Gastrocnemius medialis (tissue), 4 donors: ENCODE data around the gene FGD4. TPM values are rescaled to one million over a fixed set of nuclear protein-coding genes. Genes with fewer than 3 reads are reported as not detected.
A peak's percentile ranks its signal among the peaks of the same experiment; 100 is the strongest.

Experiments
- ATAC-seq, 2 donors: fragments of 150-250 bp; one replicate each; pipeline ENCODE4 v1.9.1; 2016
- DNase-seq, 2 donors: peaks; one replicate each; pipeline ENCODE4 v3.0.0-alpha.2; 2019
- H3K27ac ChIP-seq, 4 donors: fragments of 200-600 bp; sonication (generic); 1 replicate in 1 of 4; 2 replicates in 3 of 4; pipeline ENCODE4 v1.5.1; 2016 to 2018; ENCODE audit warnings: mild to moderate bottlenecking in 2 of 4, moderate library complexity in 1 of 4
- H3K27me3 ChIP-seq, 3 donors: fragments of 200-600 bp; sonication (generic) in 2 of 3; 1 replicate in 1 of 3; 2 replicates in 2 of 3; pipeline versions ENCODE4 v1.5.1 to v1.6.0; 2016 to 2019; ENCODE audit warnings: mild to moderate bottlenecking in 1 of 3, moderate library complexity in 1 of 3
- H3K36me3 ChIP-seq, 2 donors: fragments of 200-600 bp; sonication (generic) in 1 of 2; one replicate each; pipeline ENCODE4 v1.5.1; 2017 to 2018
- H3K4me1 ChIP-seq, 2 donors: fragments of 200-600 bp; sonication (generic) in 1 of 2; one replicate each; pipeline ENCODE4 v1.5.1; 2016 to 2017; ENCODE audit warnings: mild to moderate bottlenecking in 2 of 2
- H3K4me3 ChIP-seq, 4 donors: fragments of 200-600 bp; sonication (generic) in 3 of 4; 1 replicate in 1 of 4; 2 replicates in 3 of 4; pipeline ENCODE4 v1.5.1; 2016 to 2019; ENCODE audit warnings: mild to moderate bottlenecking in 2 of 4
- H3K9me3 ChIP-seq, 3 donors: fragments of 200-600 bp; sonication (generic) in 2 of 3; 1 replicate in 1 of 3; 2 replicates in 2 of 3; pipeline ENCODE4 v1.5.1; 2016 to 2019
- CTCF ChIP-seq, 5 experiments: fragments of 450-650 bp in 3 of 5; fragments of 200-600 bp in 2 of 5; sonication (generic) in 2 of 5; IDR thresholded peaks in 4 of 5; conservative IDR thresholded peaks in 1 of 5; 1 replicate in 4 of 5; 2 replicates in 1 of 5; pipeline ENCODE4 v1.5.1; 2016 to 2019; ENCODE audit warnings: antibody characterized with exemption in 5 of 5, mild to moderate bottlenecking in 3 of 5, moderate library complexity in 3 of 5
- POLR2A ChIP-seq, 2 donors: fragments of 450-650 bp; IDR thresholded peaks; one replicate each; pipeline ENCODE4 v1.6.1; 2017; ENCODE audit warnings: antibody characterized with exemption in 2 of 2, mild to moderate bottlenecking in 2 of 2, moderate library complexity in 2 of 2
- in situ Hi-C, 4 donors: fragments of 200-750 bp; cut with MboI; loops; one replicate each; pipeline versions ENCODE4 v1.15.0 to v1.8.0; 2017; ENCODE audit warnings: low sequenced_read_pairs in 4 of 4
- intact Hi-C: fragments of 100-400 bp; cut with DNase I; formaldehyde crosslinking; loops from one replicate; pipeline ENCODE4 v1.15.1; 2023; ENCODE audit warnings: low total_unique reads
- total RNA-seq, 4 donors: library from RNA; depleted of rRNA; stranded (reverse); fragments of >200 nt; gene quantifications; one replicate each; pipeline versions ENCODE4 v1.1.0 to v1.2.3, GENCODE V29; 2016

The FGD4 gene
- total RNA-seq, 4 donors from 2014 or later = 18.8 to 60.3 (median 40.8) TPM

- TF ChIP-seq CTCF (IDR thresholded peaks at IDR 0.05 in 4 of 5, conservative IDR thresholded peaks at IDR 0.05 in 1 of 5) (no peak), POLR2A (IDR thresholded peaks at IDR 0.05) (no peak)
- no peaks in the 10 kb centered on the region for H3K36me3 ChIP-seq
- no peak overlapping the region for H3K4me3 ChIP-seq
- in situ Hi-C loops = loop anchor here in 1 of 4 donors (25.0 kb wide), 1 partner anchor 96 kb away; no protein-coding TSS in a partner anchor
- intact Hi-C loops = no loop called here
- no peak for DNase-seq
- H3K27me3 ChIP-seq = no peaks in the 10 kb centered on the region
- peaks cover 35 to 40% of the 10 kb centered on the region in 2 donors for H3K4me1 ChIP-seq
- no peak overlapping the region for H3K27ac ChIP-seq
- no peak for ATAC-seq
- no peaks in the 10 kb centered on the region for H3K9me3 ChIP-seq
Observed at GRCh38 chr12:32466187-32466586, 66.8 kb downstream of the FGD4 start.

GRCh38 chr12:32466986-32467711, 67.8 kb downstream of the FGD4 start:
- intact Hi-C loops = no loop called here
- H3K27me3 ChIP-seq = no peaks in the 10 kb centered on the region
- peaks cover 33 to 43% of the 10 kb centered on the region in 2 donors for H3K4me1 ChIP-seq
- H3K9me3 ChIP-seq = no peaks in the 10 kb centered on the region
- ATAC-seq (no peak), DNase-seq (no peak)
- TF ChIP-seq CTCF (IDR thresholded peaks at IDR 0.05 in 4 of 5, conservative IDR thresholded peaks at IDR 0.05 in 1 of 5) (no peak), POLR2A (IDR thresholded peaks at IDR 0.05) (no peak)
- no peaks in the 10 kb centered on the region for H3K36me3 ChIP-seq
- peak overlapping the region; percentile 75 to 90 (median 82) for H3K27ac ChIP-seq
- in situ Hi-C loops = loop anchor here in 1 of 4 donors (25.0 kb wide), 1 partner anchor 95 kb away; no protein-coding TSS in a partner anchor
- no peak overlapping the region for H3K4me3 ChIP-seq

GRCh38 chr12:32467959-32468863, 68.9 kb downstream of the FGD4 start:
- peak overlapping the region; percentile 75 to 90 (median 82) for H3K27ac ChIP-seq
- in situ Hi-C loops (loop anchor here in 1 of 4 donors (25.0 kb wide), 1 partner anchor 94 kb away; no protein-coding TSS in a partner anchor), intact Hi-C loops (no loop called here)
- H3K9me3 ChIP-seq = no peaks in the 10 kb centered on the region
- H3K36me3 ChIP-seq = no peaks in the 10 kb centered on the region
- no peak for TF ChIP-seq CTCF (IDR thresholded peaks at IDR 0.05 in 4 of 5, conservative IDR thresholded peaks at IDR 0.05 in 1 of 5)
- no peak for TF ChIP-seq POLR2A (IDR thresholded peaks at IDR 0.05)
- peak; percentile 83 to 93 for ATAC-seq
- H3K4me3 ChIP-seq = peak overlapping the region in 3 of 4 donors; percentile 7 to 34 (median 16)
- no peaks in the 10 kb centered on the region for H3K27me3 ChIP-seq
- peak; percentile 23 to 25 for DNase-seq
- H3K4me1 ChIP-seq = peaks cover 22 to 33% of the 10 kb centered on the region in 2 donors

GRCh38 chr12:32470936-32471470, 71.6 kb downstream of the FGD4 start:
- Histone ChIP-seq H3K27ac (peak overlapping the region in 1 of 4 donors; percentile 90), H3K27me3 (no peaks in the 10 kb centered on the region), H3K36me3 (no peaks in the 10 kb centered on the region), H3K4me1 (peaks cover 15 to 29% of the 10 kb centered on the region in 2 donors), H3K4me3 (no peak overlapping the region), H3K9me3 (no peaks in the 10 kb centered on the region)
- in situ Hi-C loops = loop anchor here in 1 of 4 donors (25.0 kb wide), 1 partner anchor 91 kb away; no protein-coding TSS in a partner anchor
- no peak for TF ChIP-seq POLR2A (IDR thresholded peaks at IDR 0.05)
- no peak for TF ChIP-seq CTCF (IDR thresholded peaks at IDR 0.05 in 4 of 5, conservative IDR thresholded peaks at IDR 0.05 in 1 of 5)
- intact Hi-C loops = no loop called here
- DNase-seq = no peak
- ATAC-seq = no peak
